GM12872 (cell line): ENCODE measurements around the gene KRT20.

Source experiments
- TF ChIP-seq, protein P1 (sequence below): IDR thresholded peaks from 3 replicates; pipeline ENCODE4 v1.5.1; 2011; ENCODE audit warnings: low read depth, mild to moderate bottlenecking, low read length, moderate library complexity; ENCODE audit not compliant: insufficient read depth

The KRT20 gene

DNA sequence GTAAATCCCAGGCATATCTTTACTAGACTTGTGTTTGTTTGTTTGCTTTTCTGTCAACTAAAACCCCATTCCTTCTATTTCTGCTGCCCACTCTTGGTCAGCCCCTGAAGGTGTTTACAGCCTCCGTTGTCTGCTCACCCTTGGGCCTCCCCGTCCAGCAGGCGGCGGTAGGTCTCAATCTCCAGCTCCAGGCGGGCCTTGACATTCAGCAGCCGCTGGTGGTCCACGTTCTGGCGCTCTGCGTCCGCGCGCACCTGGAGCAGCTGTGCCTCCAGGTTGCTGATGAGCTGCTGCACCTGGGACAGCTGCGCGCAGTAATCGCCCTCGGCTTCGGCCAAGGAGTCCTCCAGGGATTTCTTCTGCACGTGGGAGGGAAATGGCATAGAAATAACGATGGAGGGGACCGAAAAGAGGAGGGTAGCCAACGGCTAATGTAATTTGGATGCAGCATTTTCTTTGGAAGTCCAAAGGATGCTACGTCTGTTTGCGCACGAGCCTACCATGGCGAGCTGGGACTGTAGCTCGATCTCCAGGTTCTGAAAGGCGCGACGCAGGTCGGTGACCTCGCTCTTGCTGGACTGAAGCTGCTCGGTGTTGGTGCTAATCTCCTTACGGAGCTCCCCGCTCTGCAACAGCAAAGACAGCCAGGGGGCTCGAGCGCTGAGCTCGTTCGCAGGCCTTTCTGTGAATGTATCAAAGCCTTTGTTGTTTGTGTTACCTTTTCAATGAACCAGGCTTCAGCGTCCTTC is 21.9 kb downstream of the KRT20 start:
- TF ChIP-seq, protein P1, sequence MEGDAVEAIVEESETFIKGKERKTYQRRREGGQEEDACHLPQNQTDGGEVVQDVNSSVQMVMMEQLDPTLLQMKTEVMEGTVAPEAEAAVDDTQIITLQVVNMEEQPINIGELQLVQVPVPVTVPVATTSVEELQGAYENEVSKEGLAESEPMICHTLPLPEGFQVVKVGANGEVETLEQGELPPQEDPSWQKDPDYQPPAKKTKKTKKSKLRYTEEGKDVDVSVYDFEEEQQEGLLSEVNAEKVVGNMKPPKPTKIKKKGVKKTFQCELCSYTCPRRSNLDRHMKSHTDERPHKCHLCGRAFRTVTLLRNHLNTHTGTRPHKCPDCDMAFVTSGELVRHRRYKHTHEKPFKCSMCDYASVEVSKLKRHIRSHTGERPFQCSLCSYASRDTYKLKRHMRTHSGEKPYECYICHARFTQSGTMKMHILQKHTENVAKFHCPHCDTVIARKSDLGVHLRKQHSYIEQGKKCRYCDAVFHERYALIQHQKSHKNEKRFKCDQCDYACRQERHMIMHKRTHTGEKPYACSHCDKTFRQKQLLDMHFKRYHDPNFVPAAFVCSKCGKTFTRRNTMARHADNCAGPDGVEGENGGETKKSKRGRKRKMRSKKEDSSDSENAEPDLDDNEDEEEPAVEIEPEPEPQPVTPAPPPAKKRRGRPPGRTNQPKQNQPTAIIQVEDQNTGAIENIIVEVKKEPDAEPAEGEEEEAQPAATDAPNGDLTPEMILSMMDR = 0 out of 3 replicates have a peak, but pooled peaks have one; percentile 22

DNA sequence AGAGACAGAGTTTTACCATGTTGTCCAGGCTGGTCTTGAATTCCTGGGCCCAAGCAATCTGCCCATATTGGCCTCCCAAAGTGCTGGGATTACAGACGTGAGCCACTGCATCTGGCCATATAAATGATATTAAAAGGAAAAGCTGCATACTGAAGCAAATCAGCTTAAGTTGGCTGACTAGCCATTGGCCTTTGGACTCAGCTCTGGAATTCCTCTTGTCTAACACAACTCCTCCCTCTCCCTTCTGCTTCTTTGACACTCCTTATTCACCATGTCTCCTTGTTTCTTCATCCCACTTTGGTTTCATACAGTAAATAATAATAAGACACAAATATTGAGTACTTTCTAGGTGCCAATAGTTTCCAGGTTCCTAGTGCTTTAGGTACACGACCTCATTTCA is 25.5 kb downstream of the KRT20 start:
- TF ChIP-seq, protein P1 = no peak

DNA sequence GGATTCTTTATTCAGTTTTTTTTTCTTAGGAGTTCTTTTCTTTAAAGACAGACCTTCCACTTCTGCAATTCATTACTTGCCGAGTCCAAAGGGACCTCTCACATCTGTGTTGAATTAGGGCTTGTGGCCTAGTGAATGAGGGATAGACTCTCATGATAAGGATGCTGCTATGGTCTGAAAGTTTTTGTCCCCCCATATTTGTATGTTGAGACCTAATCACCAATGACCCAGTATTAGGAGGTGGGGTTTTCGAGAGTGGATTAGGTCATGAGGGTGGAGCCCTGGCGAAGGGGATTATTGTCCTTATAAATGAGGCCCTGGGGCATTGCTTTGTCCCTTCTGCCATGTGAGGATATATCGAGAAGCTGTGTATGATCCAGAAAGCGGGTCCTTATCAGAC is 27.5 kb downstream of the KRT20 start:
- TF ChIP-seq, protein P1 = no peak

DNA sequence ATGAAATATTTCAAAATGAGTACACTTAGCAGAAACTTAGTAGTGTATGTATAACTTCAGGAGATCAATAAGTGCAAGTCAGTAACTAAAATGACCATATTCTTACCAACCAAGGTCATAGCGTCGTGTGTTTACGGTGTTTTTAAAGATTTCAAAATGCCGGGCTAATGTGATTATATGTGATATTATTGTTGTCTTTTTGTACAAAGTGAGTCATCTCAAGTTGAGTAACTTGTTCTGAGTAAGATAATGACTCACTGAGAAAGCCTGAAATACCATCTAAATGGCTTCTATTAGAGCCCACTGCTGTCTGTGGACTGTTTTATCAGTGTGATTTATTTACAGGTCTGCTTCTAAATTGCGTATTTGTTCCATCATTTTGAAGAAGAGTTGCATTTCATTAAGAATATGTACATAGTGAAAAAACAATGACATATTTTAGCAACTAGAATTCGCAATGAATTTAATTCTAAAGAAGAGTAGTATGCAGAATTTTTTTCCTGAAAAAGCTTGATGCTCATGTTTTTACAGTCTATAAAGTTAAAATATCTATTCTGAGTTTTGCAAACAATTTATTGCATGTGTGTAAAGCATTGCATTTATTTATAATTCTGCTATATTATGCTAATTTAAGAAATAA is 30.7 kb downstream of the KRT20 start:
- TF ChIP-seq, protein P1 = no peak

DNA sequence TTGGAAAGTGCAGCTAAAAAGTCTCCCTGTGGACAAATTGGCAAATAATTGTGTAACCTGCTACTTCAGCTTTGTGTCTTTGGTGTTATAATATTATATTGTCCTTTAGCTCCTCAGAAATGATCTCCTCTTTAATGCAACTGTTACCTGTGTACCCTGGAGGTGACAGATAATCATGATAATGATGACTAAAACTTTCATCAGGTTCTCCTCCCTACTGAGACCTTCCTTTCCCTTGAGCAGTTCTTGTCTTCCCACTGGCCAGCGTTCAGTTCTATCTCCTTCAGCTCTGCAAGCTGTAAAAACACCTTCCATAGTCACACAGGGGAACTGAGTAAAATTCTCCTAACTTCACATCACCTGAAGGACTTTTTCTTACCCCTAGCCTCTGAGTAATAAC is 32.7 kb downstream of the KRT20 start:
- TF ChIP-seq, protein P1 = no peak

DNA sequence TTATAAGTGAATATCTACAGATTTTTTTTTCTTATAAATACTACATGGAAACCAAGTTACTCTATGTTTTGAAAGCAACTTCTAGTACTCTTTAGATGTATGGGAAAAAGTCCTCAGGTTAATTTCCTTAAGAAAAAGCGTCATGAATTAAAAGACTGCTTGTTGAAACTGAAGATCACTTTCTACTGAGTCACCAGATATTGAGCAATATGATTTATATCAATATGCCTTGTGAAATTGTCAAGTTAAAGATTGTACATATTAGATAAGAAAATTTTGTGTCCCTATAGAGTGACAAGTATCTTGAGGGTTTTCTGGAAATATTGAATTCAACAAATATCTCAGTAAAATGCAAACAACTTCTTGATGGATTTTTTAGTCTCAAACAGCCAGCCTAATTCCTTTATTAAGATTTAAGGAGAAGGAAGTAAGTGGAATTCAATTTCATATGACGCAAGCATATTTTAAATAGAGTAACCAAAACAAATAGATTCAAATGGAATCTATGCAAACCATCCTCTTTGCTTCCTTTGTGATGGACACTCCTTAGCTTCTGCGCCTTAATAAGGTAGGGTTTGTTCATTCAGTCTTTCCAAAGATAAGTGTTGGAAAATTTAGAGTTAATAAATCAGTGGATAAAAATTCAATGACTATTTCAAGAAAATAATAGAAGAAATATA is 34.6 kb downstream of the KRT20 start:
- TF ChIP-seq, protein P1 = no peak

DNA sequence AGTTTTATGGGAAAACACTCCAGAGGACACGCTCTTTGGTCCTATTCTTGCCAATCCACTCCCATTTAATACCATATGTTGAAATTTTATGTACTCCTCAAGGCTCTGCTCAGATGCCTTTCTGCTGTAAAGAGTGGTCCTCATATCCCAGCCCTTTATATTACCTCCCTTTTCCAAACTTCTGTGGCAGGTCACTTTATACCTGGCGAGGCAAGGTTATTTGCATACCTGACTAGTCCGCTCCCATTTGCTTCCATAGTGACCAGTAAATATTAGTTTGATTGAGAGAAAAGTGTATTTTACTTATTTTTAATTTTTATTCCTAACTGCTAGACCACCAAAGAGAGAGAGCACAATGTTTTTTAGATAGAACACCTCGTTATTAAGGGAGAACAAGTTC is 35.3 kb downstream of the KRT20 start:
- TF ChIP-seq, protein P1 = no peak
